HG03378 (cell line): ENCODE data around the gene AAMDC.
A peak's percentile ranks its signal among the peaks of the same experiment; 100 is the strongest.
"Not testable (repeated sequence)": the region's sequence is repeated elsewhere in the genome, so short reads cannot be mapped to it uniquely, and the experiment has no call there.

Source experiments
- ATAC-seq: cut with Tn5 transposase; IDR thresholded peaks from one replicate; pipeline ENCODE4 v1.9.1; 2021; ENCODE audit warnings: mild to moderate bottlenecking, moderate library complexity; ENCODE audit not compliant: unreplicated experiment

The AAMDC gene

DNA sequence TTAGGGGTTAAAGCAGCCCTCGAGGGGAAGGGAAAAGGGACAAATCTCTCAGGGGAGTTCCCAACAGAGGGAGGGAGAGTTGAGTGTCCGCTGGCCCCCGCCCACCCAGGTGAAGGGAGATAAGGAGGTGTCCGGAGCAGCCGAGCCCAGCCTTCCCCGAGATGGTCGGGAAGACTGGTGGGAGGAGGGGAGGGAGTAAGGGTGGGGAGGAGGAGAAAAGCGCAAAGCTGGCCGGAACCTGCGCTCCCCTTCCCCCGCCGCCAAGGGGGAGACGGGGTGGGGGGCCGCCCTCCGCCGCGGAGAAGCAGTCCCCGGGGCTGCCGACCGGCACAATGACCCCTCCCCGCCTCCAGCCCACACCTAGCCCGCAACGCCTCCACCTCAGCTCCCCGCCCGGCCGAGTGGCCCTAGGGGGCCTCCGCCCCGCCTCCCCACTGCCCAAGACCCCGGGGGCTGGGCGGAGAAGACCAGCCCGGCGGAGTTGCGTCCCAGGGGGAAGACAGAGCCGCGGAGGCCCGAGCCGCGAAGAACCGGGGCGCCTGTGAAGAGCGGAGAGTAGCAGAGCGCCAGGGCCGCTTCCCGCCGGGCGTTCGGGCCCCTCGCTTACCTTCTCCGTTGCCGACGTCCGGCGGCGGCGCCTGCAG is 901 bp upstream of the AAMDC start:
- peak; percentile 16 for ATAC-seq

DNA sequence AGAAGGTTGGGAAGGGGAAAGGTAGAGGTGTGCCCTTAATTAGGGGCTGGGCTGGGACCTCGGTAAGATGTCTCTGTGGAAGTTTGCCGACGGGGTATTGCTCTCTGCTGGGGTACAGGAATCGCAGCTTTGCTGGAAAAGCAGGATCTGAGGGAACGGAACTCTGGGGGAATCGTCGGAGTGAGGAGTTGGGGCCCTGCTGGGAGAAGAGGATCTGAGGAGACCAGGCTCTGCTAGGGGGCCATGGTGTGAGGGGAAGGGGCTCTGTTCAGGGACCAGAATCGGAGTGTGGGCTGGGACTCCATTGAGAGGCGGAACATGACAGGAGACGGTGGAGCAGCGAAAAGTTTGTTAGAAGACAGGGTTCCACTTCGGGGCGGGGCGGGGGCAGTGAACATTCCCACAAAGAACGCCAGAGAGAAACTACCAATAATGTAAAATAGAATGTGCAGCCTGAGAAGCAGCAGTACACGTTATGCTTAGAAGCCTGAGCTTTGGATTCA is 456 bp downstream of the AAMDC start:
- no peak for ATAC-seq

DNA sequence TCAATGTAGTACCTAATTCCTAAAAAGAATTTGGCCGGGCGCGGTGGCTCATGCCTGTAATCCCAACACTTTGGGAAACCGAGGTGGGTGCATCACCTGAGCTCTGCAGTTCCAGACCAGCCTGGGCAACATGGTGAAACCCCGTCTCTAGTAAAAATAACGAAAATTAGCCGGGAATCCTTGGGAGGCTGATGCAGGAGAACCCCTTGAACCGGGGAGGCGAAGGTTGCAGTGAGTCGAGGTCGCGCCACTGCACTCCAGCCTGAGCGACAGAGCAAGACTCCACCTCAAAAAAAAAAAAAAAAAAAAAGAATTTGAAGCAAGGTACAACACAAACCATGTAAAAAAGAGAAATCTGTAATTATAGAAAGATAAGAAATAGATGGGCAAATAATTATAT is 1.2 kb downstream of the AAMDC start:
- ATAC-seq: not testable (repeated sequence)

DNA sequence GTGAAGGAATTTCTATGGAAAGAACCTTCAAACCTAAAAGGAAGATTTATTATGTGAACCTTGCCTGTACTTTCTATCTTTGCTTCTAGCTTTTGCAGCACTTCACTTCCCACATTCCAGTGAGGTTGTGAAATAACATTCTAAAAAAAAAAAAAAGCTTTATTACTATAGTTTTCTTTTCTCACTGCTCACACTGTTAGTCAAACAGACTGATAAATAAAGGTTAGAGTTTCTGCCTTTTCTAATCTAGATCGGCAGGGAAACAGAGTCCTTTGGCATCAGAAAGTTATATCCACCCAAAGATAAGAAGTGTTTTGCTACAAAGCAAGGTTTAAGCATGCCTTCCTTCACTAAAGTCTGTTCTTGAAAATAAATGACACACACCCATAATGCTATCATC is 2.8 kb downstream of the AAMDC start:
- no peak for ATAC-seq

DNA sequence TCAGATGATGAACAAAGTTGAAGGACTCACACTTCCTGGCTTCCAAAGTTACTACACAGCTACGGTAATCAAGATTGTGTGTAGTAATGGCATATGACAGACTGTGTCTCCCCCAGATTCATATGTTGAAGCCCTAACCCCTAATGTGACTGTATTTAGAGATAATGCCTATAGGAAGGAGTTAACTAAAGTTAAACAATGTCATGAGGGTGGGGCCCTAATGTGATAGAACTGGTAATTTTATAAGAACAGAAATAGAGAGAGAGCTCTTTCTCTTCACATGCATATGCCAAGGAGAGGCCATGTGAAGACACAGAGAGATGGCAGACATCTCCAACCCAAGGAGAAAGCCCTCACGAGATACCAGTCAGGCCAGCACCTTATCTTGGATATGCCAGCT is 8.0 kb downstream of the AAMDC start:
- ATAC-seq: no peak

- ATAC-seq: no peak
Measured at GRCh38 chr11:77833302-77833701, 12.4 kb downstream of the AAMDC start.

DNA sequence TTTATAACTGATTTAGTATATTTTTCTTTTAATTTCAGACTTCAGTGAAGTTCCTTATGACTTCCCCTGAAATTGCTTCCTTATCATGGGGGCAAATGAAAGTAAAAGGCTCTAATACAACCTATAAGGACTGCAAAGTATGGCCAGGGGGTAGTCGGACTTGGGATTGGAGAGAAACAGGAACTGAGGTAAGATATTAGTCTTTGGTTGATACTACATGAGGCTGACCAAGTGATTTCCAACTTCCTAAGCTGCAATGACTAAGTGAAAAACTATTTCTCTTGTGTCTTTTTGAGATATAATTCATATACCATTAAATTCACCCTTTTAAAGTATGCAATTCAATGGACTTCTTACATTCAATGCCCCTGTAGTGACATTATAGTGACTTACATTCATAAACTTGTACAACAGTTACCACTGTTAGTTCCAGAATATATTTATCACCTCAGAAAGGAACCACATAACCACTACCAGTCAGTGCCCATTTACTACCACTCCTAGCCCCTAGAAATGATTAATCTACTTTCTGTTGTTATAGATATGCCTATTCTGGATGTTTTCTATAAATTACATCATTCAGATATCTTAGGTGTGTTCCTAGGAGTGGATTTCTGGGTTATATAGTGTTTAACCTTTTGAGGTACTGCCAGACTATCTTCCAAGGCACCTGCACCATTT is 21.6 kb downstream of the AAMDC start:
- no peak for ATAC-seq

GRCh38 chr11:77843700-77844099 is 22.8 kb downstream of the AAMDC start:
- ATAC-seq: not testable (repeated sequence)

DNA sequence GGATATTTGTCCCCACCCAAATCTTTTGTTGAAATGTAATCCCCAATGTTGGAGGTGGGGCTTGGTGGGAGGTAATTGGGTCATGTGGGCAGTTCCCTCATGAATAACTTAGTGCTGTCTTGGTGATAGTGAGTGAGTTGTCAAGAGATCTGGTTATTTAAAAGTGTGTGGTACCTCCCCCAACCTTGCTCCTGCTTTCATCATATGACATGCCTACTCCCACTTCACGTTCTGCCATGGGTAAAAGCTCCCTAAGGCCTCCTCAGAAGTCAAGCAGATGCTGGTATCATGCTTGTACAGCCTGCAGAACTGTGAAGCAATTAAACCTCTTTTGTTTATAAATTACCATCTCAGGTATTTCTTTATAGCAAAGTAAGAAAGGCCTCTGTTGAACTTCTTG is 30.6 kb downstream of the AAMDC start:
- no peak for ATAC-seq

DNA sequence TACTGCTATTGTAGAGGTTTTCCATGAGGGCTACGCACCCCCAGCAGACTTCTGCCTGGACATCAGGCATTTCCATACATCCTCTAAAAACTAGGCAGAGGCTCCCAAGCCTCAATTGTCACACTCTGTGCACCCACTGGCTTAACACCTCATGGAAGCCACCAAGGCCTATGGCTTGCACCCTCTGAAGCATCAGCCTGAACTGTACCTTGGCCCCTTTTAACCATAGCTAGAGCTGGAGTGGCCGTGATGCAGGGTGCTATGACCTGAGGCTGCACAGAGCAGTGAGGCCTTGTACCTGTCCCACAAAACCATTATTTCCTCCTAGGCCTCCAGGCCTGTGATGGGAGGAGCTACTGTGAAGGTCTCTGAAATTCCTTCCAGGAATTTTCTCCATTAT is 33.9 kb downstream of the AAMDC start:
- no peak for ATAC-seq

DNA sequence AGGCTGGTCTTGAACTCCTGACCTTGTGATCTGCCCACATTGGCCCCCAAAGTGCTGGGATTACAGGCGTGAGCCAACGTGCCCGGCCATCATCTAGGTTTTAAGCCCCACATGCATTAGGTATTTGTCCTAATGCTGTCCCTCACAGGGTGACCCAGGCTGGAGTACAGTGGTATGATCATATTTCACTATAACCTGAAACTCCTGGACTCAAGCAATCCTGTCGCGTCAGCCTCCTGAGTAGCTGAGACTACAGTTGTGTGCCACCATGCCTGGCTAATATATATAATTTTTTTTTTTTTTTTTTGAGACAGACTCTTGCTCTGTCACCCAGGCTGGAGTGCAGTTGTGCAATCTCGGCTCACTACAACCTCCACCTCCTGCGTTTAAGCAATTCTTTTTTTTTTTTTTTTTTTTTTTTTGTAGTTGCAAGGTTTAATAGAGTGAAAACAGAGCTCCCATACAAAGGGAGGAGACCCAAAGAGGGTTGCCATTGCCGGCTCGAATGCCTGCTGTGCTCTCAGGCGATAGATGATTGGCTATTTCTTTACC is 37.0 kb downstream of the AAMDC start:
- not testable (repeated sequence) for ATAC-seq

DNA sequence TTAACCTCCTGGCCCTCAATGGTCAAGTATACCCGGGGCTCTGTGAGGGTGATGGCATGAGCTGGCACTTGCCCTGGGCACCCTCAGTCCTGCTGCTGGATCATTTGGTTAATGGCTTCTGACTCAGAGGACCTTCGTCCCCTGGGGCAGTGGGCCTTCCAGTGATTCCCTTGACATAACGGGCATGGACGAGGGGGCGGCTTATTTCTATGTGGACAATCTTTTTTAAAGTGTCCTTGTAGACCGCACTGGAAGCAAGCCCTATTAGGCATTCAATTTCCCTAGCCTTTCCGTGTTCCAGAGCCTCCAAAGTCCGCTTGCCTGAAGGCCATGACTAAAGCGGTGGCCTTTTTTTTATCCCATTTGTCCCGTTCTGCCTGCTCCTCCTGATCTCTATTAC is 40.5 kb downstream of the AAMDC start:
- not testable (repeated sequence) for ATAC-seq

GRCh38 chr11:77865805-77866204 is 44.9 kb downstream of the AAMDC start:
- ATAC-seq: no peak

DNA sequence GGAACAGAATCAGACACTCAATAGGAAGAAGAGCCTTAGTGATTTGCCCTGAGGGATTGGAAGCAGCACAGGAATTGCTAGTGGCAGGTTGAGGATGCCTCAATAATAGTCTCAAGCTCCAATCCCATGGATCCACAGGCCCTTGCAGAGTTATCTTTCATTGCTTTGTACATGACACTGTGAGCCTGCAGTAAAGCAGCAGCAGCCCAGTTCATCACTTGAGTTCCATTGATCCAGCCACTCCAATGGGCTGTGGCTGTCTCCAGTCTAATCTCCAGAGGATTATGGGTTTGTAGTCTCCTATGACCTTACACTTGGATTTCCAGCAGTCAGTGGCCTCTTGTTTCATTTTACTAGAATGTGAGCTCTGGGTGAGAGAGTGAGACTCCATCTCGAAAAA is 45.4 kb downstream of the AAMDC start:
- no peak for ATAC-seq

DNA sequence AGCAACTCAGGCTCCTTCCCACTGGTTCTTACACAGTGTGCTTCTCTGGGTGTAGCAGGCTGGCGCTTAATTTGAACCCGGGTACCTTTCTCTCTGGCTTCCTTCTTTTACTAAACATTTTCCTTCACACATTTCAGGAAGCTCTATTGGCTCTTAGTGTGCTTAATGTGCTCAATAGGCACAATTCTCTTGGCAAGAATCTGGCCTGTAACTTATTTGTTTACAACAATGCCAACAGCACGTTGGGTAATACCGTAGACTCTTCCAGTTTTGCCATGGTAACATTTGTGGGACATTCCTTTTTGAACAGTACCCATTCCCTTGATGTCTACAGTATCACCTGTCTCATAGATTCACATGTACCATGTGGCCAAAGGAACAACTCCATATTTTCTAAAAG is 47.8 kb downstream of the AAMDC start:
- ATAC-seq: no peak

DNA sequence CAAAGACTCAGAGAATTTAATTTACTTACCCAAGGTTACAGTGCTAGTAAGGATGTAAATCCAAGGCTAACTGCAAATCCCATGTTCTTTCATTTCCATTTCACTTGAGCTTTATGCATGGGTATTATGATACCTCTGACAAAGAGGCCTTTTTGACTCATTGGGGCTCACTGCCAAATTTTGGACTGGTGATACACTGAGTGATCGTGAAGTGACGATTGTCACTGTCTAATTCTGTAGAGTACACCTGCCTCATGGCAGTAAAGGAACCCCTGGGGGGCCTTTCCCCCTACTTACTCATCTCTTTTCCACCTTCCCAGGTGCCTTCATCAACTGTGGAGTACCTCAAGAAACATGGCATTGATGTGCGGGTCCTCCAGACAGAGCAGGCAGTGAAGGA is 50.9 kb downstream of the AAMDC start:
- ATAC-seq: no peak

- no peak for ATAC-seq
Measured at GRCh38 chr11:77873345-77873744, 52.4 kb downstream of the AAMDC start.

DNA sequence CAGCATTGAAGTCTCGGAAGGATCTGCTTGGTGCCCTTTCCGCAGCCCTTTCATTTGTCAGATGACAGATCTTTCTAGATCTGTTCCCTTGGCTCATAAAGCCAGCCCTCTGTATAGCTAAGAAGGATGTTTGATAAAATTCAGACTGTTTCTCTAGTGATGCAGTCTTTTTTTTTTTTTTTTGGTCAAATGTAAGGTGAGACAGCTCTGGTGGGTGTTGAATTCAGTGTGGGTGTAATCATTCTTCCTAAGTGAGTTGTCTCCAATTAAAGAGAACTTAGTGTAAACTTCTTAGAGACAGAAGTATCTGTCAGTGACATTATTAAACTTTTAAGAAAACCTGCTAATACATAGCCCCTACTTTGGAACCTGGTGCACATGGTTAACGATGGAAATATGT is 53.3 kb downstream of the AAMDC start:
- no peak for ATAC-seq

GRCh38 chr11:77876045-77876444 is 55.1 kb downstream of the AAMDC start:
- no peak for ATAC-seq

DNA sequence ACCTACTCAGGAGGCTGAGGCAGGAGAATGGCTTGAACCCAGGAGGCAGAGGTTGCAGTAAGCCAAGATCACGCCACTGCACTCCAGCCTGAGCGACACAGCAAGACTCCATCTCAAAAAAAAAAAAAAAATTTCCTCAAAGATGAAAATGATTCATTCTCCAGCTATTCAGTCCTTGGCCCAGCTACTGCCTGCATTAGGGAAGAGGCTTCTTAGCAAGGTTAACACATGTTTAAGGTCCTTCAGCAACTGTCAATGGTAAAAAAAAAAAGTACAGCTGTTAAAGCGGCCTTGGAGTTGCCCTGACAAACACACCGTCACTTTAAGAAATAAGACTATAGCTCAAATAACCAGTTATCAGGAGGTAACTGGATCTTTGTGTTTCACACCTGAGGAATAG is 57.3 kb downstream of the AAMDC start:
- not testable (repeated sequence) for ATAC-seq

GRCh38 chr11:77879218-77879617 is 58.3 kb downstream of the AAMDC start:
- ATAC-seq: peak; percentile 53

DNA sequence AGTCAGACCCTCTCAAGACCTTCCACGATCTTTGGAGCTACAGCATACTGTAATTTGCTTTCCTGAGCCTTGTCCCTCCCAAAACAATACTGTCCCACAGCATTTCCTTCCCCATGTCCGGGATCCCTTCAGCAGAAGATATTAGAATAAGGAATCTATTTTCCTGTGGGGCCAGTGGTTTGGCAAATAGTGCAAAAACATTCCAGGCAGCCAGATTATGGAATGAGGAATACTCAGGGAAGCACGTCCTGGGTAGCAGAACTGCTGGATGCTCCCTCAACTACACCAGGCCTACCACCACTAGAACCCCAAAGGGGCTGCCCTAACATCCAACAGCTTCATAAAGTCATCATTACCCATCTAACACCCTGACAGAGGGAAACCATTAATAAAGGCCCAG is 61.5 kb downstream of the AAMDC start:
- ATAC-seq: no peak
